Suppressor macrophage treated with lipopolysaccharide for 1 hour (primary cell): ENCODE results near the gene ROR2.
"Not testable (repeated sequence)": the region's sequence is repeated elsewhere in the genome, so short reads cannot be mapped to it uniquely, and the experiment has no call there.

Experiments
- DNase-seq, 3 donors: peaks; one replicate each; pipeline ENCODE4 v3.0.0-alpha.2; 2020 to 2022

ROR2 gene

DNA sequence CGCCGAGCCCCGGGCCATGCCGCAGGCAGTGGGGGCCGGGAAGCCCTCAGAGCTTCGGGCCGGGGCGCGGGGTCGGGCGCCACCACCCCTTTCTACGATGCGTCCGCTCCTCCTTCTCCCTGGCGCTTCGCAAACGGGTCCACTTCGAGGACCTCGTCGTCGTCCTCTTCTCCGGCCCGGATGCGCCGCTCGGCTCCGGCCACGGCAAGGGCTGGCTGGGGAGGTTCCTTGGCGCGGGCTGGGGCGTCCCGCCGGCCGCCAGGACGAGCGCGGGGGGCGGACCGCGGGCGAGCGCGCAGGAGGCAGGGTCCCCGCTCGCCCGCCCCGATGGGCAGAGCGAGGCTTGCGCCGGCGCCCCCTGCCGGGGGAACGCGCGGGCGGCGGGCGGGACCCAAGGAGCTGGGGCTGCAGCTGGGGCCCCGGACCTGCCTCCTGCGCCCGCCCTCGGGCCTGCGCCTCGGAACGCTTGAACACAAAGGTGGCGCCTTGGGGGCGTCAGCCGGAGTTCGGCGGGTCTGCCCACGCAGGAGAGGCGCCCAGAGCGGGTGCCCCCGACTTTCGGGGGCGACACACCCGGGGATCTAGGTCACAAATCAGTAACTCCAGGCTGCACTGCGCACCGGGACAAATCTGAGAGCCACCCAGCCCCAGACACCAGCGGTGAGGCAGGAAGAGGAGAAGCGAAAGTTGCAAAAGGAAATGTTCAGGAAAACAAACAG, at the start of gene ROR2:
TSS of gene ROR2 (minus strand) at position 283 of the 719 bp plus-strand sequence.
- peak; percentile 52 to 84 (median 59) for DNase-seq

DNA sequence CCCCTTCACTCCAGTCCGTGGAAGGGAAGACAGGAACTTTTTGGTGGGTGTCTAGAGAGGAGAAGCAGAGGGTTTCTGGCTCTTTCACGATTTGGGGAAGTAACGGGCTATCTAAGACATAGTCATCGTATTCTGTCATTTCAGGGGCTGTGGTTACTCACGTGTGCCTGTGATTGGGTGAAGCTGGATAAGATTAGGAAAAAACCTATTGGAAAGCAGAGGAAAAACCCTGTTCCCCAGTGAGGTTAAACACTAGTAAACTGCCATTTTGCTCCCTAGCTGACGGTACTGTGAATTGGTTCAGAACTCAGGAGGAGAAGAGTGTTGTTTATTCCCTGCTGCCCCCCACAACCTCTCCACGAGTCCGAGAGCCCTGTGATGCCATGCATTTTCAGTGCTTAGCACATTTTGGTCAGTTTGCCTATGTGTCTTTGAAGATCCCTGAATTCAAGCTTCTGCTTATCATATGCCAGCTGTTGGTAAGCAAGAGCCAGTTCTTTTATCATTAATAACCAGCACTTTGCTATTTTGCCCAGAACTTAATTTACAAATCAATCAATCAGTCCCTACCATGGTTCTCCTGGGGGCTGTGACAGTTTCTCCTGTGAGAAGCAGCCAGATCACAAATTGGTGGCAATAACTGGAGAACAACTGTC, 45.1 kb upstream of the ROR2 start:
- DNase-seq = peak; percentile 51 to 64 (median 56)

DNA sequence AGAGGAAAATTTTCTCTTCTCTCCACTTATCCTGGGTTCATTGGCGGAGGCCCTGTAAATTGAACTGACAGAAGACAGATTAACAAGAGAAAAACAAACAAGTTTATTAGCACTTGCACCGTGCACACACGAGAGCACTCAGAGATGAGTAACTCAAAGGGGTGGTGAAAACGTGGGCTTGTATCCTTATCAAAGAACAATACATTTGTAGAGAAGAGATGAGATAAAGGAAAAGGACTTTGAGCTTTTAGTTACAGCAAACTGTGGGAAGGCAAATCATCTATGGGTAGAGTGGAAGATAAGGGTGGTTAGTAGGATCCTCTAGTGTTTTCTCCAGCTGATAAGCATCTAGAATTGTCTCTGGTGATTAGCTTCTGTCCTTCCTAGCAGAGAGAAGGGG, 44.4 kb upstream of the ROR2 start:
- no peak for DNase-seq

DNA sequence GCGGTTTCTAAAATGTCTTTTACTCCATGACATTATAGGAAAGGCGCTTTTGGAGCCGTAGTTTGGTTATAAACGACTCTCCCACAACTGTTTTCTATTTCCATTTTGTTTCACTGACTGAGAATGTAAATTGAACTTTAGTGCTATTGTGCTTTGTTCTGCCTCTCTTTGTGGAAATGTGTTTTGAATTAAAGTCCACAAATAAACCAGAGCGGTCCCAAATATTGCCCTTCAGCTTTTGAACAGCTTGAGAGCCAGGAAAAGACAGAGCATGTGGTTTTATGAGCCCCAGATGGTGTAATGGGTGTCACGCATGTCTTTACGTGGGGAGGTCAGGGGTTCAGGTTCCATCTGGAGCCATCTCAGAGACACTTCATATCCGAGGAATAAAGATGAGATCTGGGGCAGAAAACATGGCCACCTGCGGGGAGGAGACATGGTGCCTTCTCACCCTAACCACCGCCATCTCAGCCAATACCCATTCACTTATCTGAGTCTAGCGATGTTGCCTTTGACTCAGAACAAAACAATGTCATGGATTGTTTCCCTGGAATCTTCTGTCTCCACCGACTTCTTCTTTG, 42.5 kb upstream of the ROR2 start:
- no peak for DNase-seq

DNA sequence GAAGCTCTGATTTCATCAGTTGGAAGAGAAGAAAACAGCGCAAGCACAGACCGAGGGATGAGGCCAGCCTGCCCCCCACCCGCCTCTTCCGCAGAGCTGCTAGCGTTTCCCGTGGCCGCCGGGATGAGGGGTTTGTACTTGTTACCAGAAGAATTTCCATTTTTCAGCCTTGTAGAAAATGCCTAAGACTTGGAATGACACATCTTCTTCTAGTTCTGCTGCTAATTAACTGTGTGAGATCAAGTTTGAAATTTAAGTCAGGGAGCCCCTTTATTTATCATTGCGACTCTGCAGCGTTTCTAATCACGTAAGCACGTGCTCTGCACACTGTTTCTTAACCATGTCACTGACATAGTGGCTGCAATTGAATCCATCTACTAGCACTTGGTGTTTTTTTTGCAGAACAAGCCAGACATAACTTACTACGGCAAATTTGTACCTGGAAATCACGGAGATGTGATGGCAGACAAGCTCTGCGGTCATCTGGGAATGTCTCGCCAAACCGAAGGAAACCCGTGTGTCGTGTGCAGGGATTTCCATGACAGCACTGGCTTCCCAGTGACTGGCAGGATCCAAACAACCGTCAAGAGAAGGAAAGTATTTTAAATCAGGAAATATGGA, 41.8 kb upstream of the ROR2 start:
- DNase-seq = no peak

DNA sequence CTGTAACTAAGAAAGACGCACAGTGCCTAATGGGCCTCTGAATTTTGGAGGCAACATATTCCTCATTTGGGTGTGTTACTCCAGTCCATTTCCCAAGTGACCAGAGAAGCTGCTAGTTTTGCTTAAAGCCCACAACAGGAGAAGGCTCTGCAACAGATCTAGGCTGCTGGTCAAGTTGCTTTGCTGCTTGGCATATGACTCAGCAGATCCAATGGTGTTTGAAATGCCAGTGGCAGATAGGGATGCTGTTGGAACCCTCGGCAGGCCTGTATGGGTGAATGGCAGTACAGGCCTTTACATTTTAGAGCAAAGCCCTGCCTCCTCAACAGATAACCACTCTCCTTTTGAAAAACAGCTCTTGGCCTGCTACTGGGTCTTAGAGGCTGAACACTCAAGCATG, 36.2 kb upstream of the ROR2 start:
- no peak for DNase-seq

DNA sequence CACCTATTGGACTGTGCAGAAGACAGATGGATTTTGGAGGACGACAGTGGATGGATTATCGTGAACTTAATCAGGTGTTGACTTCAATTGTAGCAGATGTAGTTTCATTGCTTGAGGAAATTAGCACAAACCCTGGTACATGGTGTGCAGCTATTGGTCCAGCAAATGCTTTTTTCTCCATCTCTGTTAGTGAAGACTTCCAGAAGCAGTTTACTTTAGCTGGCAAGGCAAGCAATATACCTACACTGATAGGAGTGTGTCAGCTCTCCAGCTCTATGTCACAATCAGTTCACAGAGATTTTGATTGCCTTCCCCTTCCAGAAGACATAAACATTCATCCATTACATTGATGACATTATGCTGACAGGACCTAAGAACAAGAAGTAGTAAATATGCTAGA, 35.7 kb upstream of the ROR2 start:
- no peak for DNase-seq

DNA sequence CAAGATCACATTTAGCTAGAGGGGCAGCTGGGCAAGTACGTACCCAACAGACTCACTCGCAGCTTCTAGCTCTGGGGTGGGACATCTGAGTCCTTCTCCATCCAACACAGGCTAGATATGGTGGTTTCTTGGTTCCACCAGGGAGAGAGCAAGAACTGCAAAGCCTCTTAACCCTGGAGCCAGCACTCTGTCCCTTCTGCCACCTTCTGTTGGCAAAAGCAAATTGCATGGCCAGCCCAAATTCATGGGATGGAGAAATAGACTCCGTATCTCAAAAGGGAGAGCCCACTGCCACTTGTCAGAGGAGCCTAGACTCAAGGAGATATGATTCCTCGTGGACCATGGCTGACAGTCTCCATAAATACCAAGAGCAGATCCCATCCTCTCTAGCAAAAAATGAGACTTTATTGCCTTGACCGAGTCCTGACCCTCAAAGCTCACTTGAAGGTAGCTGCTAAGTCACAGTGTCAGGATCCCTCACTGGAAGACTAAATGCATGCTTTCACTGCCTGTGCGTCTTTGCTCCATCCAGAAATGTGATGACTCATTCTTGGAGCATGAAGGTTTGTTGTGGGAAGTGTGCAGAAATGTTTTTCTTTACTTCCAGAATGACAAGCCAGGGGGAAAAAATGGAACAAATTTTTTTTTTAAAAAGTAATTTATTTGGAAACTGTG, 28.8 kb upstream of the ROR2 start:
- peak; percentile 34 to 41 (median 34) for DNase-seq

DNA sequence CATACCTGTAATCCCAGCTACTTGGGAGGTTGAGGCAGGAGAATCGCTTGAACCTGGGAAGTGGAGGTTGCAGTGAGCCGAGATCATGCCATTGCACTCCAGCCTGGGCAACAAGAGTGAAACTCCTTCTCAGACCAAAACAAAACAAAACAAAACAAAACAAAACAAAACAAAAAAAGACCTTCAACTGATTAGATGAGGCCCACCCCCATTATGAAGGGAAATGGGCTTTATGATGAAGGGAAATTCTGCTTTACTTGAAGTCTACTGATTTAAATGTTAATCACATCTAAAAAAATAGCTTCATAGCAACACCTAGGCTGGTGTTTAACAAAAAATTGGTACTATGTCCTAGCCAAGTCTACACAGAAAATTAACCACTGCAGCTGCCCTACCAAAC, 25.2 kb upstream of the ROR2 start:
- not testable (repeated sequence) for DNase-seq

DNA sequence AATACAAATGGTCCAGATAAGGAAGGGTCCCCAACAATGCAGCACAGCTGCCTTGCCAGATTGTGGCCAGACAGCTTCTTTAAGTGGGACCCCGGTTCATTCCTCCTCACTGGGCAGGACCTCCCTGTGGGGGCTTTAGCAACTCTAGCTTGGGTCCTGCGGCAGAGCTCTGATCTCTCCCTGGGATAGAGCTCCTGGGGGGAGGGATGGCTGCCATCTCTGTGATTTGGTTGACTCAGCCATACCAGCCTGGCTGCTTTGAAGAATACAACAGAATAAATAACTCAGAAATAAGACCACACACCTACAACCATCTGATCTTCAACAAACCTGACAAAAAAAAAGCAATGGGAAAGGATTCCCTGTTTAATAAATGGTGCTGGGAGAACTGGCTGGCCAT, 22.7 kb upstream of the ROR2 start:
- no peak for DNase-seq

DNA sequence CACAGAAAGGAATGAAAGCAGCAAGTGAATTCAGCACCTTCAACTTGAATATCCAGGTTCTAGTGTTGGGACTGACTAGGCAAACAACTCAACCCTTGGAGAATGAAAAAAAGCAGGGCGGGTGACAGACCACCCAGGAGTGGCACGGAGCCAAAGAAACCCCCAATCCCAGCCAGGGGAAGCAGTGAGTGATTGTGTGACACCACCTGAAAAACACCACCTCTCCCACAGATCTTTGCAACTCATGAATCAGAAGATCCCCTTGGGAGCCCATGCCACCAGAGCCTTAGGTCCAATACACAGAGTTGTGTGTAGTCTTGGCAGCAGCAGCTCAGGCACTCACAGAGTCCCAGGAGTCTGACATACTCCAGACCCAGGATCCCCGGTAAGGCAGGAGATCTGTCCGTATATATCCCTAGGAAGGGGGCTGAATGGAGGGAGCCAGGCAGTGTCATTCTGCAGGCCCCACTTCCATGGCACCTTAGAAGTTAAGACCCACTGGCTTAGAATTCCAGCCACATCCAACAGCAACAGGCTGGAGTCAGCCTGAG, 22.1 kb upstream of the ROR2 start:
- no peak for DNase-seq

DNA sequence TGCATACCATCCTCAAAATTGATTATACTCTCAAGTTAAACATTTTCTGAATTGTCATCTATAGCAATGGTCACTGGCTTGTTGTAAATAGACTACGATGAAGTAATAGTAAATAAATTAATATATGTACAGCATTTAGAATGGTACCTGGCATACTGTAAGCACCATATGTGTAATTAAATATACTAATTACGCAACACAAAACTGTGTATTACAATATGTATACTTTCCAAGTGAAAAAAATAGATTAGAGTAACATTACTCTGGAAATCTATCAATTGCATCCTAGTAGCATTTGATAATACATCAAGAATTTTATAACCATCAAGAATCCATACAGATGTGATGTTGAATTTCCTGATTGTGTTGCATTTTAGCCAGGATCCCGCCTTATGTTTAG, 17.2 kb upstream of the ROR2 start:
- no peak for DNase-seq

DNA sequence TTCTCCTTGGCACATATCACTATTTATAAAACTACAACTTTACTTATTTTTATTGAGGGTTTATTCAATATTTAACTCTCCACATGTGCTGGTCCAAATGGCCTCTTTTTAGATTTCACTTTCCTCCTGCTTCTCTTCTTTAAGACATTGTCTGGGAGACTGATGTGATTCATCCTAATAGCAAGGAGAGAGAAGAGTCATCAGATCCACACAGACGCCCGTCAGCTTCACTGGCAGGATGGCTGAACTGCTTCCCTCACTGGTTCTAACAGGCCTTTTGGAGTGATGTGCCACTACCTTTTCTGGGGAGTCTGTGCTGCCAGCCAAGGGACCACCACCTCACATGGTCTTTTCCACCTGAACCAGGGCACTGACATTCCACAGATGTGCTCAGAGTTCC, 16.5 kb upstream of the ROR2 start:
- no peak for DNase-seq

DNA sequence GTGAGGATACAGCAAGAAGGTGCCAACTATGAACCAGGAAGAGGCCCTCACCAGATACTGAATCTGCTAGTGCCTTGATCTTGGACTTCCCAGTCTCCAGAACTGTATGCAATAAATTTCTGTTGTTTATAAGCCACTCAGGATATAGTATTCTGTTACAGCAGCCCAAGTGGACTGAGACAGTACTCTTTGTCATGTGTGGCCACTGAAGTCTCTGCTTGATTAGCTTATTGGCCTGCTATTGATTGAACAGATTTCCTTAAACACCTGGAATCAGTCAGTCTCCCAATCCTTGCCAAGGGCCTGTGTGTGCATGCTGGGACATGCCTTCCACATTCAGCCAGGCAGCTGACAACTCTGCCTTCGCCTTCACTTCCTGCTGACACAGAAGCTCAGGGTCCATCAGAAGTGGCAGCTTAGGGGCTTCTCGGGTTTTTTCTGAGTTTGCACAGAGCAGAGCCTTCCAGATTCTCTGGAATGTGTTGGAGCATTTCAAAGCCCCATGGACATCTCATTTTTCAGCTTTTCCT, 13.7 kb upstream of the ROR2 start:
- DNase-seq = no peak

DNA sequence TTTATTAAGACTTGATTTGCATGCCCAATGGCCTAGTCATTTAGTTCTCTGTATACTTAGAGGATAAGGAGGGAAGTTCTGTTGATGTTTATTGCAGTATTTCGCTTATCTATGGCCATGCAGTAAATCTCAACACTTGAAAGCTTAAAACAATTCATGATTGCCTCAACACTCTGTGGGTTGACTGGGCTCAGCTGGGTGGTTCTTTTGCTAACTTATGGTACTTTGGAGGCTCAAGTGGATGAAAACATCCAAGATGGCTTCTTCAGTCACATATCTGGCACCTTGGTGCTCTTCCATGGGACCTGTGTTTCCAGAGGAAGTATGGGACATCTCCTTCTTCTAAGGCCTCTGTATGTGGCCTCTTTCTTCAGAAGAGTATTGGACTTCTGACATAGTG, 10.3 kb upstream of the ROR2 start:
- no peak for DNase-seq

DNA sequence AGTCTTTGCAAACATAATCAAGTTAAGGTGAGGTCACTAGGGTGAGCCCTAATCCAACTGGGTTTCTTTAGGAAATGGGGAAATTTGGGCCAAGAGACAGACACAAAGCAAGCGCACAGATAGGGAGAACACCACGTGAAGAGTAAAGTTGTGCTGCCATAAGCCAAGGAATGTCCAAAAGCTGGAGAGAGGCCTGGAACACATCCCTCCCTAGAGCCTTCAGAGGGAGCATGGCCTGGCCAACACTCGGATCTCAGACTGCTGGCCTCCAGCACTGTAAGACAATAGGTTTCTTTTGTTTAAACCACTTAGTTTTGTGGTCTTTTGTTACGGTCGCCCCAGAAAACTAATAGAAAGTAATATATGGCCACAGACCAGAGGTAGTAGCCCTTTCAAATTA, 8.1 kb upstream of the ROR2 start:
- no peak for DNase-seq

DNA sequence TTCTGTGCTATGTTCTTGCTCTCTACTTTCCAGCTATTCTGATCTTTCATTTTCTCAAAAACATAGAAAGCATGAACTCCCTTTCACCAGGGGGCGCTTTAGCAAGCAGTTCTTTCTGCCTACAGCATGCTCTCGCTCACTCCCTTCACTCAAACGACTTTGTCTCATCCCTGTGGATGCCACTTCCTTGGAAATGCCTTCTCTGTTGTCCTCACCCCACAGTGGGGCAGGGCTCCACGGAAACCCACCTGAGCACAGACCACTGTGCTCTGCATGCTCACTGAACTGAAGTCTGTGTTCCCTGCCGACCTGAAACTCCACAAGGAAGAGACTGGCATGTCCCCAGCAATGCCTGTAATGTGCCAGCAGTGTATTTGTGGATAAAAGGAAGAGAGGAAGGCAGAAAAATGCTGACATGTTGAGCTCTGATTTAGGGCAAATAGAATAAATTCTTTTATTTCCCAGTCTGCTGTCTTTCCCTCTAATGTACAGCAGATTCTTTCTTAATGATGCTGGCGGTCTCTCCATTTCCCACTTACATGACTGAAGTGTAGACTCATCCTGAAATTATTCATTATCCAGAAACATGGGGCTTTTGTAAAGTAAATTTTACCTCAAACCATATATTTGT, 4.9 kb upstream of the ROR2 start:
- peak; percentile 34 to 63 (median 43) for DNase-seq

DNA sequence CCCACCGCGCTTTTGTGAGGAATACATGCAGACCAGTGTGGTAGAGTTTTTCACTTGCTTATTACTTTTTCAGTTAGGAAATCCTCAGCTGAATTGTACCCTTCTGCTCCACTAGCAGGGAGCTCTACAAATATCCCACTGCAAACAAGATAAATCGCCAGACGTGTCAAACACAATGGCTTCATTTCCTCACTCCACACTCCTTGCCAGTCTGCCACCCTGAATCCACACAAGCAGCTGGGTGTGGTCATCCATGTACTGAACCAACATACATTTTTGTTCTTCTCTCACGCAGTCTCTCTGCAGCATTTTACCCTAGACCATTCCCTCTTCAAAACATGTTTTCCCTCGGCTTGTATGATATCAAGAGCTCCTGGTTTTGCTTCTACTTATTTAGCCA, 3.7 kb upstream of the ROR2 start:
- DNase-seq = no peak

DNA sequence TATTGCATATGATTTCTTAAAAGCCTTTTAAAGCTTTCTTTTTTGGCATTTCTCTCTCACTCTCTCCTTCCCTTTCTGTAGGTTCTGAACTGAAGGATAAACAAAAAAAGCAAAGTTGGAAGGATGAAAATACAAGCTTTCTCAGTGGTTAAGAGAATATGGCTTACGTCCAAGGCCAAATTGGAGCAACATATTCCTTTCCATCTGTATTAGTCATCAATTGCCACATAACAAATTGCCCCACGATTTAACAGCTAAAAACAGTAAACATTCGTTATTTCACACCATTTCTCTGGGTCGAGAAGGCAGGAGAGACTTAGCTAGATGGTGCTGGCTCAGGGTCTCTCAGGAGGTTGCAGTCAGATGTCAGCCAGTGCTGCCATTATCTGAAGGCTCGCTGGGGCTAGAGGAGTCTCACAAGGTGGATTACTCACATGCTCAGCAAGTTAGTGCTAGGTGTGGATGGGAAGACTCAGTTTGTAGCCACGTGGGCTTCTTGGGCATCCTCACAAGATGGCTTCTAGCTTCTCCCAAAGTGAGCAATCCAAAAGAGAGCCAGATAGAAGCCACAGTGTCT, 2.0 kb upstream of the ROR2 start:
- peak in 1 of 3 donors; percentile 33 for DNase-seq

DNA sequence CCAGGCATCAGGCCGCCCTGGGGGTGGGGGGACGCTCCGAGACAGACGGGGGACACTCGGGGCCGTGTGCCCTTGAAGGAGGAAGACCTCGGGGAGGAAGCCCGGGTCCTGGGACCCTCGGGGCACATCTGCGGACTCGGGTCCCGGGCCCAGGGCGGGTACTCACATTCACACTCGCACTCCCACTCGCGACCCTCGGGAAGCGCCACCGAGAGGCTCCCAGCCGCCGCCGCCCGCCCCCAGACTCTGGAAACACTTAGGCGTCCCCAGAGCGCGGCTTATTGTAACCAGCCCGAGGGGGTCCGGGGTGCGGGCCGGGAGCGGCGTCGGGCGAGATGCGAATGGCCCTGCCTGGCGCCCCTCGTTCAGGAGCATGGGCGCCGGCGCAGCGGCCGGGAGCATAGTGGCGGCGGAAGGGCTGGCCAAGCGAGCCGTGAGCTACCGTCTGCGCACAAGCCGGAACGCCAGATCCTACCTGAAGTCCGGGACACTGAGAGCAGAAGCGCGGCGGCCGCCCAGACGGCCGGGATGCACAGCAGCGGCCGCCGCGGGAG, 559 bp downstream of the ROR2 start:
- no peak for DNase-seq

DNA sequence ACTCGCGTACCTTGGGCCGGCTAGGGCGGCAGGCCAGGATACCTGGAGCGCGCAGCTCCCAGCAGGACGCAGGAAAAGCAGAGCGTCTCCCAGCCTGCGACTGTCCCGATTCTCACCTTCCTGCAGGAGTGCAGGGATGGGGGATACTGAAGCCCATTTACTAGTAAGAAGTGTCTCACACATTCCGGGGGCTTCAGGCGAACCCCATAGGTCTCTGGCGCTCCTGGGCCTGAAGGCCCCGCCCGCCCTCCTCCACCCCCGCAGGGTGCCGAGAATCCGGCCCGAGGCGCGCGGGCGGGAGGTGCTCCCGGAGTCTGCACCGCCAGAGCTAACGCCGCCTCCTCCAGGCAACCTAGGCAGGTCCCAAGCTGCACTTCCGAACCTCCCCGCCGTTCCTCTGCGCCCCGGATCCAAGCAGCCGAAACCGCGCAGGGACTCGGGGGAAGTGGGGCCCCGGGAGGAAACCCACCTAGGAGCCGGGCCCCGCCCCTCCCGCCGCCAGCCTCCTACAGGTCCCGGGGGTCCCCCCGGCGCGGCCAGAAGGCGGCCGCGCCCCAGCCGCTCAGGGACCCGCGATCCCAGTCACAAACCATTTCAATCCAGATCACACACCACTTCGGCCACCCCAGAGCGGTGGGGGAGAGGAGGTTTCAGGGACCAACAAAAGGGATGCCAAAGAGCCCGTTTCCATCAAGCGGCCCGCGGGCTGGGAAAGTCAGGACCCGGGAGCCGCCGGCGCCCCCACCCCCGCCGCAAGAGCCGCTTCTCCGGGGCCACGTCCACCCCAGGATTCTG, 1.2 kb downstream of the ROR2 start:
- DNase-seq = peak in 2 of 3 donors; percentile 8 to 42
